Psoas muscle (tissue), 8 donors: ENCODE data around the gene EMC6. TPM values are rescaled to one million over a fixed set of nuclear protein-coding genes. Genes with fewer than 3 reads are reported as not detected.
A peak's percentile ranks its signal among the peaks of the same experiment; 100 is the strongest.

Source experiments
- ATAC-seq, 4 donors: fragments of 200-7000 bp; cut with Tn5 transposase; one replicate each; pipeline ENCODE4 v1.9.1; 2020; ENCODE audit warnings: moderate library complexity in 3 of 4, mild to moderate bottlenecking in 2 of 4
- DNase-seq, 2 donors: peaks; one replicate each; pipeline ENCODE4 v3.0.0-alpha.2; 2020
- H3K27ac ChIP-seq: fragments of 200-600 bp; one replicate; pipeline ENCODE4 v1.8.0; 2022
- H3K27me3 ChIP-seq, 3 donors: fragments of 200-600 bp in 1 of 3; one replicate each; pipeline versions ENCODE4 v1.6.1 to v1.8.0; 2013 to 2022; ENCODE audit warnings: low read length in 2 of 3, mild to moderate bottlenecking in 2 of 3, moderate library complexity in 1 of 3; ENCODE audit not compliant: insufficient read depth in 3 of 3
- H3K36me3 ChIP-seq, 2 donors: fragments of 200-600 bp in 1 of 2; one replicate each; pipeline versions ENCODE4 v1.6.1 to v1.8.0; 2013 to 2022; ENCODE audit warnings: low read depth in 1 of 2, mild to moderate bottlenecking in 1 of 2, moderate library complexity in 1 of 2; ENCODE audit not compliant: insufficient read depth in 1 of 2
- H3K4me1 ChIP-seq: fragments of 200-600 bp; one replicate; pipeline ENCODE4 v1.8.0; 2022
- H3K4me3 ChIP-seq: fragments of 200-600 bp; one replicate; pipeline ENCODE4 v1.8.0; 2022; ENCODE audit warnings: mild to moderate bottlenecking
- H3K9me3 ChIP-seq: fragments of 200-600 bp; one replicate; pipeline ENCODE4 v1.8.0; 2022
- WGBS, 3 donors: extraction: QIAGEN DNeasy Blood & Tissue Kit; methylation state at CpG; one replicate each; pipeline versions ENCODE4 v1.1.6 to v1.1.7; 2013; 5-methylcytosine and 5-hydroxymethylcytosine counted together
- intact Hi-C, 2 donors: fragments of 100-400 bp; cut with DNase I; formaldehyde crosslinking; loops; one replicate each; pipeline versions ENCODE4 v1.11.0 to v1.14.2; 2022
- polyA plus RNA-seq, 3 donors: library from polyadenylated mRNA; stranded (reverse); fragments of 200-250 nt; gene quantifications; one replicate each; pipeline ENCODE4 v1.2.3, GENCODE V29; 2013
- total RNA-seq, 4 donors: library from RNA; stranded (reverse); fragmentation: NEBNext Ultra II Directional in 2 of 4; extraction: Animal tissue kit (Norgen Biotek cat#: 25700) in 2 of 4; gene quantifications; one replicate each; pipeline versions ENCODE4 v1.2.1 to v1.2.4, GENCODE V29; 2021 to 2023
- TF ChIP-seq, protein P1 (sequence below): fragments of 200-600 bp; IDR thresholded peaks from one replicate; pipeline ENCODE4 v1.8.0; 2022; ENCODE audit warnings: antibody characterized with exemption
- donor health status: healthy with polysubstance abuse.
- donor health status: DM: no; HTN: no; CAD: no; lungs with moderate emphysema.
- donor health status: Bipolar disorder and iron deficiency.
- donor health status: healthy.
- donor health status: DM: yes; HTN: yes; CAD: no.
- donor health status: DM: no; HTN: no; CAD: no.
- donor health status: DM: no; HTN: no; CAD: no.
- donor health status: DM: yes; HTN: yes; CAD: no.

The EMC6 gene
- total and polyA plus RNA-seq, 7 donors: 91.6 to 270 (median 135) TPM

DNA sequence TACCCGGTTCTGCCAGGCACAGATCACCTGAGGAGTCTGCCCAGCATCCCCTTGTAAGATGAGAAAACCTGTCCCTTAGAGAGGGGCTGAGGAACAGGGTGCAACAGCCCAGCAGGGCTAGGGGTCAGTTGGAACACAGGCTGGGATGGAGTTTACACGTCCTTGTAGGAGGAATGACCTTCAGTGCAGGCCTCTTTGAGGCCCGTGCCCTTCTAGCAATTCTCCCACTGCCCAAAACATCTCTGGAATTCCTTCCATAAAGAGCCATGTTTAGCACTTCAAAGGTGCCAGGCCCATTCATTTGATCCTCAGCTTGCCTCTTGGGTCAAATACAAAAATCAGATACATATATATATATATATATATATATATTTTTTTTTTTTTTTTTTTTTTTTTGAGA is 27.6 kb upstream of the EMC6 start:
- WGBS, 3 donors: 49 to 55% (median 51%) methylated on average over 3 of the region's 3 CpGs
- no peak overlapping the region for H3K4me3 ChIP-seq
- TF ChIP-seq, protein P1, sequence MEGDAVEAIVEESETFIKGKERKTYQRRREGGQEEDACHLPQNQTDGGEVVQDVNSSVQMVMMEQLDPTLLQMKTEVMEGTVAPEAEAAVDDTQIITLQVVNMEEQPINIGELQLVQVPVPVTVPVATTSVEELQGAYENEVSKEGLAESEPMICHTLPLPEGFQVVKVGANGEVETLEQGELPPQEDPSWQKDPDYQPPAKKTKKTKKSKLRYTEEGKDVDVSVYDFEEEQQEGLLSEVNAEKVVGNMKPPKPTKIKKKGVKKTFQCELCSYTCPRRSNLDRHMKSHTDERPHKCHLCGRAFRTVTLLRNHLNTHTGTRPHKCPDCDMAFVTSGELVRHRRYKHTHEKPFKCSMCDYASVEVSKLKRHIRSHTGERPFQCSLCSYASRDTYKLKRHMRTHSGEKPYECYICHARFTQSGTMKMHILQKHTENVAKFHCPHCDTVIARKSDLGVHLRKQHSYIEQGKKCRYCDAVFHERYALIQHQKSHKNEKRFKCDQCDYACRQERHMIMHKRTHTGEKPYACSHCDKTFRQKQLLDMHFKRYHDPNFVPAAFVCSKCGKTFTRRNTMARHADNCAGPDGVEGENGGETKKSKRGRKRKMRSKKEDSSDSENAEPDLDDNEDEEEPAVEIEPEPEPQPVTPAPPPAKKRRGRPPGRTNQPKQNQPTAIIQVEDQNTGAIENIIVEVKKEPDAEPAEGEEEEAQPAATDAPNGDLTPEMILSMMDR: no peak
- DNase-seq (peak in 1 of 2 donors; percentile 12), ATAC-seq (no peak)
- no peaks in the 10 kb centered on the region for H3K9me3 ChIP-seq
- H3K36me3 ChIP-seq: peaks cover 0 to 46% of the 10 kb centered on the region in 2 donors
- peaks cover 23% of the 10 kb centered on the region for H3K4me1 ChIP-seq
- H3K27me3 ChIP-seq: no peaks in the 10 kb centered on the region
- intact Hi-C loops: no loop called here
- peak overlapping the region; percentile 83 for H3K27ac ChIP-seq

DNA sequence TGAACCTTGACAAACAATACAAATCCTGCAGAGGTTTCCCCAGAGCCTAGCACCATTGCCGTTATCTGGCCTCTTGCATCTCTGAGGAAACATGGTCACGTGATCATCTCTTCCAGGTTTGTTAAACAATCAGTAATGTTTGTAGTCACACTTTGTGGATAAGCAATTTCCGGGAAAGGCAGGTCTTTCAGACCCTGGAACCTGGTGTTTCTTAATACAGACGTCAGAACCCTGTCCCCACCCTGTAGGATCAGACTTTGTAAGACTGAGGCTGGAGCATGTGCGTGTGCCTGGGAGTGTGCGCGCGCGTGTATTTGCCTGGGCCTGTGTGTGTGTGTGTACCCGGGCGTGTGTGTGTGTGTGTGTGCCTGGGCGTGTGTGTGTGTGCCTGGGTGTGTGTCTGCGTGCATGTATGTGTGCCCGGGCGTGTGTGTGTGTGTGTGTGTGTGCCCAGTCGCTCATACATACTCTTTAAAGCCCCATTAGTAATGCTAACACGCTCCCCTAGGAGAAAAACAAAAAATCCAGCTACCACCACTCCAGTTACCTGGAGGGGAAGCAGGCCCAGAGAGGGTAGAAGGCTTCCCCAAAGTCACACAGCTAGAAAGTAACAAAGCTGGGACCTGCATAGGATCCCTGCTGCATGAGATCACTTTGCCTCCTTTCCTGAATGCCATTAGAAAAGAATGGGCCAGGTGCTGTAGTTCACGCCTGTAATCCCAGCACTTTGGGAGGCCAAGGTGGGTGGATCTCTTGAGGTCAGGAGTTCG is 26.7 kb upstream of the EMC6 start:
- no peak for ATAC-seq
- intact Hi-C loops: no loop called here
- Histone ChIP-seq H3K9me3 (no peaks in the 10 kb centered on the region), H3K4me1 (peaks cover 23% of the 10 kb centered on the region), H3K4me3 (no peak overlapping the region), H3K36me3 (peaks cover 0 to 49% of the 10 kb centered on the region in 2 donors), H3K27me3 (no peaks in the 10 kb centered on the region), H3K27ac (no peak overlapping the region)
- WGBS, 3 donors: 79 to 84% (median 82%) methylated on average over 19 of the region's 19 CpGs
- no peak for DNase-seq
- TF ChIP-seq, protein P1: no peak

DNA sequence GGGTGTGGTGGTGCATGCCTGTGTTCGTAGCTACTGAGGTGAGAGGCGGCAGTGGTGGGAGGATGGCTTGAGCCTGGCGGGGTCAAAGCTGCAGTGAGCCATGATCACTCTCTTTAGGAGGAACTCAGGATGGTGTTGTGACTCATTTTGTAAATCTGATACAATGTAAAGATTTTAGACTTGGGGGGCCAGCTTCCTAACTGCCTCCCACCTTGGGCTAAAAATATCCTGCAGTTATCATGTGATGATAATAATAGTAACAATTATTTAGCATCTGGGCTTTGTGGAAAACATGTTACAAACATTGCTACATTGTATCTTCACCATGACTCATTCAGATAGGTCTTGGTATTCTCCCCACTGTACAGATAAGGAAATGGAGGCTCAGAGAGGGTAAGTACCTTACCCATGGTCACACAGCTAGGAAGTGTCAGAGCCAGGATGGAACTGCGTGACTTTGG is 24.7 kb upstream of the EMC6 start:
- DNase-seq (no peak), ATAC-seq (no peak)
- H3K4me1 ChIP-seq: peaks cover 16% of the 10 kb centered on the region
- TF ChIP-seq, protein P1: no peak
- H3K4me3 ChIP-seq: no peak overlapping the region
- 93 to 97% (median 95%) methylated on average over 4 of the region's 4 CpGs for WGBS, 3 donors
- H3K9me3 ChIP-seq: no peaks in the 10 kb centered on the region
- H3K27me3 ChIP-seq: no peaks in the 10 kb centered on the region
- peaks cover 0 to 55% of the 10 kb centered on the region in 2 donors for H3K36me3 ChIP-seq
- H3K27ac ChIP-seq: no peak overlapping the region
- intact Hi-C loops: no loop called here

DNA sequence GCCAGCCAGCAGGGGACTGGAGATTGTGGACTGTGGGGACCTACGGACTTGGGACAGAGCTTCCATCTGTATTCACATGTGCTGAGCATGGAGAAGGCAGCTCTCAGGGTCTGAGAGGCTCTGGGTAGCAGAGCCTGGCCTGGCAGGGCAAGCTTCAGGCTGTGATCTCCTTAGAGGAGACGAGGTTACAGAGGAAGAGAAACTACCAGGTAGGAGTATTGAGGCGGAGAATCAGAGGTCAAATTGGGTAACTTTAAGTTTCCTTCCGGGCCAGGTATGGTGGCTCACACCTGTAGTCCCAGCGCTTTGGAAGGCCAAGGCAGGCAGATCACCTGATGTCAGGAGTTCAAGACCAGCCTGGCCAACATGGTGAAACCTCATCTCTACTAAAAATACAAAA is 23.3 kb upstream of the EMC6 start:
- ATAC-seq: no peak
- Histone ChIP-seq H3K27ac (no peak overlapping the region), H3K27me3 (no peaks in the 10 kb centered on the region), H3K9me3 (no peaks in the 10 kb centered on the region), H3K4me1 (peaks cover 8% of the 10 kb centered on the region), H3K4me3 (no peak overlapping the region), H3K36me3 (peaks cover 0 to 65% of the 10 kb centered on the region in 2 donors)
- TF ChIP-seq, protein P1: no peak
- WGBS, 3 donors: 58 to 87% (median 83%) methylated on average over 5 of the region's 5 CpGs
- no peak for DNase-seq
- intact Hi-C loops: no loop called here
